Neural progenitor cell (in vitro differentiated cells): ENCODE measurements around the gene HP. TPM values are rescaled to one million over a fixed set of nuclear protein-coding genes. Genes with fewer than 3 reads are reported as not detected.

Experiments used
- DNase-seq: peaks from one replicate; pipeline ENCODE4 v3.0.0-alpha.2; 2016; ENCODE audit warnings: low spot score
- H2AFZ ChIP-seq: fragments of 200-600 bp; sonication (generic); replicated peaks from 2 replicates; pipeline ENCODE4 v1.6.1; 2016; ENCODE audit warnings: antibody characterized with exemption
- H3F3A ChIP-seq: fragments of 200-600 bp; sonication (generic); 2 replicates; pipeline ENCODE4 v1.6.1; 2016; ENCODE audit warnings: antibody characterized with exemption, low read depth
- H3K27ac ChIP-seq: fragments of 200-600 bp; sonication (generic); 2 replicates; pipeline ENCODE4 v1.5.1; 2016; ENCODE audit warnings: mild to moderate bottlenecking
- H3K27me3 ChIP-seq: fragments of 200-600 bp; sonication (generic); 2 replicates; pipeline ENCODE4 v1.6.1; 2016; ENCODE audit warnings: mild to moderate bottlenecking, moderate library complexity
- H3K36me3 ChIP-seq: fragments of 200-600 bp; sonication (generic); 2 replicates; pipeline ENCODE4 v1.5.1; 2016
- H3K4me1 ChIP-seq: fragments of 200-600 bp; sonication (generic); 2 replicates; pipeline ENCODE4 v1.6.1; 2016; ENCODE audit warnings: mixed run types
- H3K4me2 ChIP-seq: fragments of 200-600 bp; sonication (generic); 2 replicates; pipeline ENCODE4 v1.6.1; 2016
- H3K4me3 ChIP-seq: fragments of 200-600 bp; sonication (generic); 2 replicates; pipeline ENCODE4 v1.5.1; 2016
- H3K79me2 ChIP-seq: fragments of 200-600 bp; sonication (generic); 2 replicates; pipeline ENCODE4 v1.6.1; 2016; ENCODE audit warnings: low read depth
- H3K9ac ChIP-seq: fragments of 200-600 bp; sonication (generic); 2 replicates; pipeline ENCODE4 v1.6.1; 2016
- H3K9me3 ChIP-seq: fragments of 200-600 bp; sonication (generic); 2 replicates; pipeline ENCODE4 v1.5.1; 2016; ENCODE audit warnings: low read depth
- H4K20me1 ChIP-seq: fragments of 200-600 bp; sonication (generic); 2 replicates; pipeline ENCODE4 v1.6.1; 2016; ENCODE audit warnings: low read depth
- H3K27ac Mint-ChIP-seq: 3 replicates; pipeline ENCODE4 v1.8.0; 2021; ENCODE audit warnings: mixed read lengths
- H3K27me3 Mint-ChIP-seq: 2 replicates; pipeline ENCODE4 v1.8.0; 2022; ENCODE audit warnings: low read depth, mild to moderate bottlenecking, inconsistent platforms, moderate library complexity, mixed read lengths; ENCODE audit not compliant: insufficient read depth
- H3K36me3 Mint-ChIP-seq: 3 replicates; pipeline ENCODE4 v1.8.0; 2021; ENCODE audit warnings: mixed read lengths
- H3K4me1 Mint-ChIP-seq: 3 replicates; pipeline ENCODE4 v1.8.0; 2021; ENCODE audit warnings: mixed read lengths
- H3K4me3 Mint-ChIP-seq: 3 replicates; pipeline ENCODE4 v1.8.0; 2021; ENCODE audit warnings: mild to moderate bottlenecking, moderate library complexity, mixed read lengths
- H3K9me3 Mint-ChIP-seq: 3 replicates; pipeline ENCODE4 v1.8.0; 2020; ENCODE audit warnings: mixed read lengths
- CTCF ChIP-seq: fragments of 200-600 bp; sonication (generic); IDR thresholded peaks from 2 replicates; pipeline ENCODE4 v1.5.1; 2017; ENCODE audit warnings: antibody characterized with exemption, mild to moderate bottlenecking
- EZH2 ChIP-seq: fragments of 200-600 bp; sonication (generic); IDR thresholded peaks from 2 replicates; pipeline ENCODE4 v1.6.1; 2017; ENCODE audit warnings: antibody characterized with exemption, mild to moderate bottlenecking, moderate library complexity
- EZH2phosphoT487 ChIP-seq: fragments of 200-600 bp; sonication (generic); IDR thresholded peaks from 2 replicates; pipeline ENCODE4 v1.6.1; 2017; ENCODE audit warnings: antibody characterized with exemption
- total RNA-seq: library from RNA; depleted of rRNA; stranded (reverse); fragments of >200 nt; gene quantifications from 2 replicates; pipeline ENCODE4 v1.2.3, GENCODE V29; 2015; ENCODE audit warnings: low replicate concordance

HP gene
- total RNA-seq, 1 donor from 2014 or later = not detected

- Histone ChIP-seq H3K36me3 (no peaks in the 10 kb centered on the region), H4K20me1 (no peaks in the 10 kb centered on the region), H2AFZ (no peak overlapping the region), H3K27ac (no peak overlapping the region), H3K79me2 (no peaks in the 10 kb centered on the region), H3K9ac (no peak overlapping the region), H3K4me3 (no peak overlapping the region), H3K4me1 (no peaks in the 10 kb centered on the region), H3K4me2 (no peak overlapping the region), H3K27me3 (peaks cover 4% of the 10 kb centered on the region), H3K9me3 (no peaks in the 10 kb centered on the region), H3F3A (no peaks in the 10 kb centered on the region)
- H3K36me3 Mint-ChIP-seq = no peaks in the 10 kb centered on the region
- peaks cover 9% of the 10 kb centered on the region for H3K9me3 Mint-ChIP-seq
- no peak for DNase-seq
- H3K27ac Mint-ChIP-seq = no peak overlapping the region
- no peak for TF ChIP-seq CTCF
- no peak for TF ChIP-seq EZH2phosphoT487
- no peaks in the 10 kb centered on the region for H3K27me3 Mint-ChIP-seq
- no peaks in the 10 kb centered on the region for H3K4me1 Mint-ChIP-seq
- H3K4me3 Mint-ChIP-seq = no peak overlapping the region
These were observed 5.2 kb upstream of the HP start for GRCh38 chr16:72049110-72049509.

- no peaks in the 10 kb centered on the region for H4K20me1 ChIP-seq
- H3K79me2 ChIP-seq = no peaks in the 10 kb centered on the region
- TF ChIP-seq EZH2 = no peak
- no peak for TF ChIP-seq EZH2phosphoT487
- TF ChIP-seq CTCF = no peak
- H3K27ac Mint-ChIP-seq = no peak overlapping the region
- no peaks in the 10 kb centered on the region for H3K4me1 Mint-ChIP-seq
- H3K27ac ChIP-seq = no peak overlapping the region
- H3K36me3 ChIP-seq = no peaks in the 10 kb centered on the region
- H3K4me3 Mint-ChIP-seq = no peak overlapping the region
- DNase-seq = no peak
- H3F3A ChIP-seq = no peaks in the 10 kb centered on the region
- peaks cover 9% of the 10 kb centered on the region for H3K9me3 Mint-ChIP-seq
- H2AFZ ChIP-seq = no peak overlapping the region
- no peaks in the 10 kb centered on the region for H3K9me3 ChIP-seq
- no peak overlapping the region for H3K9ac ChIP-seq
- no peaks in the 10 kb centered on the region for H3K36me3 Mint-ChIP-seq
- no peak overlapping the region for H3K4me3 ChIP-seq
- H3K4me2 ChIP-seq = no peak overlapping the region
- H3K4me1 ChIP-seq = no peaks in the 10 kb centered on the region
- no peaks in the 10 kb centered on the region for H3K27me3 Mint-ChIP-seq
- peaks cover 4% of the 10 kb centered on the region for H3K27me3 ChIP-seq
These were observed 3.4 kb upstream of the HP start for GRCh38 chr16:72050769-72051464.

DNA sequence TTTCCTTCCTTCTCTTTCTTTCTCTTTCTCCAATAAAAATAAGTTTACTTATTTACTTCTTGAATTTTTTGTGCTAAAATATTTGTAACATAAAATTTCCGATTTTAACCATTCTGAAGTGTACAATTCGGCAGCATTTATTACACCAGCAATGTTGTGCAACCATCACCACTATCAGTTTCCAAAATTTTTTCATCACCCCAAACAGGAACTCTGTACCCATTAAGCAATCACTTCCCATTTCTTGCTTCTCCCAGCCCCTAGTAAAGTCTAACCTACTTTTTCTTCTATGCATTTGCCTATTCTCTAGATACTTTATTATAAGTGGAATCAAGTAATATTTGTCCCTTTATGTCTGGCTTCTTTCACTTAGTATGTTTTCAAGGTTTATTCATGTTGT, 2.5 kb upstream of the HP start:
- H3F3A ChIP-seq = no peaks in the 10 kb centered on the region
- no peaks in the 10 kb centered on the region for H3K79me2 ChIP-seq
- no peaks in the 10 kb centered on the region for H3K9me3 ChIP-seq
- Mint-ChIP-seq H3K4me3 (no peak overlapping the region), H3K27ac (no peak overlapping the region), H3K4me1 (no peaks in the 10 kb centered on the region), H3K27me3 (no peaks in the 10 kb centered on the region), H3K36me3 (no peaks in the 10 kb centered on the region), H3K9me3 (peaks cover 9% of the 10 kb centered on the region)
- no peak overlapping the region for H3K9ac ChIP-seq
- H4K20me1 ChIP-seq = no peaks in the 10 kb centered on the region
- H2AFZ ChIP-seq = no peak overlapping the region
- TF ChIP-seq EZH2 (no peak), EZH2phosphoT487 (no peak), CTCF (no peak)
- no peak for DNase-seq
- no peak overlapping the region for H3K4me3 ChIP-seq
- H3K36me3 ChIP-seq = no peaks in the 10 kb centered on the region
- H3K4me1 ChIP-seq = no peaks in the 10 kb centered on the region
- no peak overlapping the region for H3K4me2 ChIP-seq
- peaks cover 4% of the 10 kb centered on the region for H3K27me3 ChIP-seq
- H3K27ac ChIP-seq = no peak overlapping the region
